HG03060 (cell line): ENCODE results near the gene PRKAR1B.

Experiments used
- ATAC-seq: cut with Tn5 transposase; IDR thresholded peaks from one replicate; pipeline ENCODE4 v1.9.1; 2021; ENCODE audit warnings: low read depth, moderate number of reproducible peaks; ENCODE audit not compliant: unreplicated experiment

Gene PRKAR1B

GRCh38 chr7:725223-726005 lies 1.7 kb downstream of the PRKAR1B start:
- no peak for ATAC-seq

GRCh38 chr7:724298-724697 lies 2.8 kb downstream of the PRKAR1B start:
- no peak for ATAC-seq

GRCh38 chr7:723541-723940 lies 3.5 kb downstream of the PRKAR1B start:
- ATAC-seq = no peak

- no peak for ATAC-seq
Observed at GRCh38 chr7:721619-722248, 5.3 kb downstream of the PRKAR1B start.

- no peak for ATAC-seq
Observed at GRCh38 chr7:716636-717035, 10.4 kb downstream of the PRKAR1B start.

- ATAC-seq = no peak
Observed at GRCh38 chr7:716222-716621, 10.9 kb downstream of the PRKAR1B start.

GRCh38 chr7:714251-714671 lies 12.8 kb downstream of the PRKAR1B start:
- no peak for ATAC-seq

- ATAC-seq = no peak
Observed at GRCh38 chr7:713488-714230, 13.4 kb downstream of the PRKAR1B start.

- ATAC-seq = no peak
Observed at GRCh38 chr7:713139-713457, 14.0 kb downstream of the PRKAR1B start.

GRCh38 chr7:712381-713138 lies 14.5 kb downstream of the PRKAR1B start:
- no peak for ATAC-seq

- no peak for ATAC-seq
Observed at GRCh38 chr7:711922-712380, 15.1 kb downstream of the PRKAR1B start.

- no peak for ATAC-seq
Observed at GRCh38 chr7:711093-711921, 15.8 kb downstream of the PRKAR1B start.

- no peak for ATAC-seq
Observed at GRCh38 chr7:710161-710560, 16.9 kb downstream of the PRKAR1B start.

GRCh38 chr7:707296-708000 lies 19.6 kb downstream of the PRKAR1B start:
- no peak for ATAC-seq

- no peak for ATAC-seq
Observed at GRCh38 chr7:706721-707120, 20.4 kb downstream of the PRKAR1B start.

GRCh38 chr7:703049-703448 lies 24.0 kb downstream of the PRKAR1B start:
- no peak for ATAC-seq

- no peak for ATAC-seq
Observed at GRCh38 chr7:701086-701671, 25.9 kb downstream of the PRKAR1B start.

GRCh38 chr7:699476-700170 lies 27.5 kb downstream of the PRKAR1B start:
- no peak for ATAC-seq
